H9 (cell line): ENCODE data around the gene MEG3. TPM values are rescaled to one million over a fixed set of nuclear protein-coding genes. Genes with fewer than 3 reads are reported as not detected.

ENCODE experiments used
- DNase-seq: peaks from one replicate; pipeline ENCODE4 v3.0.0-alpha.2; 2017
- H2AFZ ChIP-seq: one replicate; pipeline ENCODE4 v1.6.1; 2013; ENCODE audit warnings: mild to moderate bottlenecking, low read length, control low read depth, moderate library complexity
- H2AK5ac ChIP-seq: 2 replicates; pipeline ENCODE4 v1.6.1; 2013; ENCODE audit warnings: low read length, control low read depth, mixed read lengths; ENCODE audit not compliant: insufficient read length
- H2BK120ac ChIP-seq: one replicate; pipeline ENCODE4 v1.6.1; 2013; ENCODE audit warnings: low read depth, mild to moderate bottlenecking, low read length, control low read depth, inconsistent platforms; ENCODE audit not compliant: poor library complexity, severe bottlenecking
- H2BK12ac ChIP-seq: 2 replicates; pipeline ENCODE4 v1.6.1; 2013; ENCODE audit warnings: low read length, control low read depth, mixed read lengths, low read depth; ENCODE audit not compliant: insufficient read length
- H2BK15ac ChIP-seq: 2 replicates; pipeline ENCODE4 v1.6.1; 2013; ENCODE audit warnings: low read depth, low read length, control low read depth
- H2BK20ac ChIP-seq: one replicate; pipeline ENCODE4 v1.6.1; 2013; ENCODE audit warnings: low read depth, mild to moderate bottlenecking, low read length, control low read depth, inconsistent platforms; ENCODE audit not compliant: poor library complexity, severe bottlenecking
- H2BK5ac ChIP-seq: 2 replicates; pipeline ENCODE4 v1.6.1; 2013; ENCODE audit warnings: low read length, control low read depth, mixed read lengths; ENCODE audit not compliant: insufficient read length
- H3K14ac ChIP-seq: 2 replicates; pipeline ENCODE4 v1.6.1; 2013; ENCODE audit warnings: low read length, control low read depth; ENCODE audit not compliant: insufficient read depth
- H3K18ac ChIP-seq: 2 replicates; pipeline ENCODE4 v1.6.1; 2013; ENCODE audit warnings: low read depth, mild to moderate bottlenecking, mixed read lengths, low read length, control low read depth; ENCODE audit not compliant: insufficient read length
- H3K23ac ChIP-seq: 2 replicates; pipeline ENCODE4 v1.6.1; 2013; ENCODE audit warnings: low read length, control low read depth, mixed read lengths, low read depth; ENCODE audit not compliant: insufficient read length
- H3K23me2 ChIP-seq: 2 replicates; pipeline ENCODE4 v1.6.1; 2013; ENCODE audit warnings: low read depth, mild to moderate bottlenecking, mixed read lengths, low read length, control low read depth; ENCODE audit not compliant: insufficient read length, poor library complexity, severe bottlenecking
- H3K27ac ChIP-seq: 2 replicates; pipeline ENCODE4 v1.5.1; 2013; ENCODE audit warnings: low read length, control low read depth, mixed read lengths, low read depth; ENCODE audit not compliant: insufficient read length
- H3K27me3 ChIP-seq: 2 replicates; pipeline ENCODE4 v1.6.1; 2013; ENCODE audit warnings: low read length, control low read depth, inconsistent platforms; ENCODE audit not compliant: insufficient read depth
- H3K4ac ChIP-seq: 2 replicates; pipeline ENCODE4 v1.6.1; 2013; ENCODE audit warnings: low read depth, mild to moderate bottlenecking, control low read depth, inconsistent platforms, low read length, moderate library complexity
- H3K4me1 ChIP-seq: 2 replicates; pipeline ENCODE4 v1.6.1; 2013; ENCODE audit warnings: low read length, control low read depth, inconsistent platforms; ENCODE audit not compliant: insufficient read depth
- H3K4me2 ChIP-seq: 2 replicates; pipeline ENCODE4 v1.6.1; 2013; ENCODE audit warnings: low read length, control low read depth, mixed read lengths; ENCODE audit not compliant: insufficient read length, insufficient read depth
- H3K56ac ChIP-seq: 2 replicates; pipeline ENCODE4 v1.6.1; 2013; ENCODE audit warnings: low read depth, mild to moderate bottlenecking, mixed read lengths, low read length, control low read depth; ENCODE audit not compliant: insufficient read length
- H3K79me1 ChIP-seq: 2 replicates; pipeline ENCODE4 v1.6.1; 2013; ENCODE audit warnings: low read depth, mild to moderate bottlenecking, moderate library complexity, low read length, control low read depth, inconsistent platforms; ENCODE audit not compliant: insufficient read depth, poor library complexity, severe bottlenecking
- H3K79me2 ChIP-seq: 2 replicates; pipeline ENCODE4 v1.6.1; 2013; ENCODE audit warnings: low read length, control low read depth, inconsistent platforms; ENCODE audit not compliant: insufficient read depth
- H3K9ac ChIP-seq: 2 replicates; pipeline ENCODE4 v1.6.1; 2013; ENCODE audit warnings: low read length, control low read depth, mixed read lengths; ENCODE audit not compliant: insufficient read length; ENCODE audit errors: extremely low read depth
- H3K9me3 ChIP-seq: one replicate; pipeline ENCODE4 v1.6.1; 2013; ENCODE audit warnings: low read depth, low read length, inconsistent platforms; ENCODE audit not compliant: control insufficient read depth
- H3T11ph ChIP-seq: one replicate; pipeline ENCODE4 v1.6.1; 2013; ENCODE audit warnings: mild to moderate bottlenecking, low read length, control low read depth, inconsistent platforms
- H4K20me1 ChIP-seq: one replicate; pipeline ENCODE4 v1.6.1; 2013; ENCODE audit not compliant: control insufficient read depth, insufficient read length, insufficient read depth
- H4K5ac ChIP-seq: 2 replicates; pipeline ENCODE4 v1.6.1; 2013; ENCODE audit warnings: low read depth, mild to moderate bottlenecking, mixed read lengths, low read length, control low read depth; ENCODE audit not compliant: insufficient read length
- H4K8ac ChIP-seq: replicated peaks from 2 replicates; pipeline ENCODE4 v1.6.1; 2013; ENCODE audit warnings: low read length, control low read depth, mixed read lengths, low read depth; ENCODE audit not compliant: insufficient read length
- H4K91ac ChIP-seq: 2 replicates; pipeline ENCODE4 v1.6.1; 2013; ENCODE audit warnings: low read depth, mild to moderate bottlenecking, moderate library complexity, mixed read lengths, low read length, control low read depth; ENCODE audit not compliant: insufficient read length
- H3K27ac Mint-ChIP-seq, 3 experiments: 2 replicates in 2 of 3; 3 replicates in 1 of 3; pipeline ENCODE4 v1.8.0; 2020 to 2021; ENCODE audit warnings: mixed read lengths in 3 of 3, mild to moderate bottlenecking in 1 of 3, moderate library complexity in 1 of 3
- H3K27me3 Mint-ChIP-seq: 2 replicates; pipeline ENCODE4 v1.8.0; 2021; ENCODE audit warnings: low read depth, mild to moderate bottlenecking, moderate library complexity, mixed read lengths
- H3K36me3 Mint-ChIP-seq, 3 experiments: 2 replicates in 2 of 3; 3 replicates in 1 of 3; pipeline ENCODE4 v1.8.0; 2020 to 2021; ENCODE audit warnings: low read depth in 3 of 3, mixed read lengths in 3 of 3; ENCODE audit not compliant: insufficient read depth in 1 of 3
- H3K4me1 Mint-ChIP-seq, 2 experiments: 2 replicates each; pipeline ENCODE4 v1.8.0; 2020; ENCODE audit warnings: mixed read lengths in 2 of 2
- H3K4me3 Mint-ChIP-seq, 2 experiments: 2 replicates in 1 of 2; 3 replicates in 1 of 2; pipeline ENCODE4 v1.8.0; 2020 to 2021; ENCODE audit warnings: mild to moderate bottlenecking in 2 of 2, mixed read lengths in 2 of 2, moderate library complexity in 1 of 2
- H3K9me3 Mint-ChIP-seq, 2 experiments: 2 replicates in 1 of 2; 3 replicates in 1 of 2; pipeline ENCODE4 v1.8.0; 2020; ENCODE audit warnings: mild to moderate bottlenecking in 2 of 2, mixed read lengths in 2 of 2, moderate library complexity in 1 of 2
- WGBS: extraction: QIAGEN DNeasy Blood & Tissue Kit; methylation state at CpG from one replicate; pipeline ENCODE4 v1.1.7; 2013; ENCODE audit warnings: missing lambda C conversion rate, low lambda C conversion rate, mixed read lengths; ENCODE audit not compliant: insufficient read length; ENCODE audit errors: extremely low coverage; 5-methylcytosine and 5-hydroxymethylcytosine counted together
- total RNA-seq: library from RNA; stranded (reverse); gene quantifications from 2 replicates; pipeline ENCODE4 v1.2.1, GENCODE V29; 2021
- TF ChIP-seq, protein P1 (sequence below): fragments of 200-600 bp; sonication (generic); conservative IDR thresholded peaks from 3 replicates; pipeline ENCODE4 v1.8.0; 2021; ENCODE audit warnings: antibody characterized with exemption, mild to moderate bottlenecking

Gene MEG3
- total RNA-seq, 1 experiment from 2014 or later = 0.52 TPM

DNA sequence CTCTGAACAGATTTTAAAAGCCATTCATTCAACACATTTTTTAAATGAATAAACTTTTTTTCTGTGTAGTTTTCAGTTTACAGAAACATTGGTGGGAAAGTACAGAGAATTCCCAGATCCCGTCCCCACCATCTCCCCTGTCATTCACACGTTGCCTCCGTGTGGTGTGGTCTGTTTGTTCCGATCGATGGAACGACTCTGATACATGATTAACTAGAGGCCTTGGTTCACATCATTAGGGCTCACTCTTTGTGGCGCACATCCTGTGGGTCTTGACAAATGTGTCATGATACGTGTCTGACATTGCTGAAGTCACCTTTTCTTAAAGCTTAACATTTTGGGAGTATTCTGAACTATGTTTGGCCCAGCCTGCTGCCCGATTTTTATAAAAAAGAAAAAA, 18.5 kb downstream of the MEG3 start:
- Histone ChIP-seq H2BK5ac (no peak overlapping the region), H3K79me1 (no peaks in the 10 kb centered on the region), H3K27me3 (no peaks in the 10 kb centered on the region), H4K5ac (no peak overlapping the region), H3K23me2 (no peaks in the 10 kb centered on the region), H2BK15ac (no peak overlapping the region), H3K14ac (no peak overlapping the region), H4K8ac (no peak overlapping the region), H4K91ac (no peak overlapping the region), H2AK5ac (no peak overlapping the region), H3K4me1 (peaks cover 2% of the 10 kb centered on the region; the same call in 1 of the 2 replicates), H3K4ac (no peak overlapping the region), H3K23ac (no peak overlapping the region), H3T11ph (no peak overlapping the region), H3K18ac (no peak overlapping the region), H2BK120ac (no peak overlapping the region), H2BK12ac (no peak overlapping the region), H3K79me2 (no peaks in the 10 kb centered on the region), H3K4me2 (no peak overlapping the region), H3K27ac (no peak overlapping the region), H2BK20ac (no peak overlapping the region), H2AFZ (no peak overlapping the region), H3K9me3 (no peaks in the 10 kb centered on the region), H4K20me1 (no peaks in the 10 kb centered on the region), H3K9ac (no peak overlapping the region), H3K56ac (no peak overlapping the region)
- TF ChIP-seq, protein P1, sequence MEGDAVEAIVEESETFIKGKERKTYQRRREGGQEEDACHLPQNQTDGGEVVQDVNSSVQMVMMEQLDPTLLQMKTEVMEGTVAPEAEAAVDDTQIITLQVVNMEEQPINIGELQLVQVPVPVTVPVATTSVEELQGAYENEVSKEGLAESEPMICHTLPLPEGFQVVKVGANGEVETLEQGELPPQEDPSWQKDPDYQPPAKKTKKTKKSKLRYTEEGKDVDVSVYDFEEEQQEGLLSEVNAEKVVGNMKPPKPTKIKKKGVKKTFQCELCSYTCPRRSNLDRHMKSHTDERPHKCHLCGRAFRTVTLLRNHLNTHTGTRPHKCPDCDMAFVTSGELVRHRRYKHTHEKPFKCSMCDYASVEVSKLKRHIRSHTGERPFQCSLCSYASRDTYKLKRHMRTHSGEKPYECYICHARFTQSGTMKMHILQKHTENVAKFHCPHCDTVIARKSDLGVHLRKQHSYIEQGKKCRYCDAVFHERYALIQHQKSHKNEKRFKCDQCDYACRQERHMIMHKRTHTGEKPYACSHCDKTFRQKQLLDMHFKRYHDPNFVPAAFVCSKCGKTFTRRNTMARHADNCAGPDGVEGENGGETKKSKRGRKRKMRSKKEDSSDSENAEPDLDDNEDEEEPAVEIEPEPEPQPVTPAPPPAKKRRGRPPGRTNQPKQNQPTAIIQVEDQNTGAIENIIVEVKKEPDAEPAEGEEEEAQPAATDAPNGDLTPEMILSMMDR = no peak
- no peak for DNase-seq
- H3K4me3 Mint-ChIP-seq = no peak overlapping the region
- no CpG with 5 or more reads among the region's 9 CpGs for WGBS
- peaks cover 26 to 38% of the 10 kb centered on the region in 2 experiments for H3K4me1 Mint-ChIP-seq
- no peak overlapping the region for H3K27ac Mint-ChIP-seq
- H3K9me3 Mint-ChIP-seq = no peaks in the 10 kb centered on the region
- H3K27me3 Mint-ChIP-seq = no peaks in the 10 kb centered on the region
- no peaks in the 10 kb centered on the region for H3K36me3 Mint-ChIP-seq
